Measurements from ENCODE around the gene GMCL1. TPM values are rescaled to one million over a fixed set of nuclear protein-coding genes. Genes with fewer than 3 reads are reported as not detected.

Gene GMCL1
- total and polyA plus RNA-seq, 2 of the 13 experiments (the other 11 are each of a cell fraction or from before 2014, with no cell fraction given) = 18.7 to 24.0 TPM

DNA sequence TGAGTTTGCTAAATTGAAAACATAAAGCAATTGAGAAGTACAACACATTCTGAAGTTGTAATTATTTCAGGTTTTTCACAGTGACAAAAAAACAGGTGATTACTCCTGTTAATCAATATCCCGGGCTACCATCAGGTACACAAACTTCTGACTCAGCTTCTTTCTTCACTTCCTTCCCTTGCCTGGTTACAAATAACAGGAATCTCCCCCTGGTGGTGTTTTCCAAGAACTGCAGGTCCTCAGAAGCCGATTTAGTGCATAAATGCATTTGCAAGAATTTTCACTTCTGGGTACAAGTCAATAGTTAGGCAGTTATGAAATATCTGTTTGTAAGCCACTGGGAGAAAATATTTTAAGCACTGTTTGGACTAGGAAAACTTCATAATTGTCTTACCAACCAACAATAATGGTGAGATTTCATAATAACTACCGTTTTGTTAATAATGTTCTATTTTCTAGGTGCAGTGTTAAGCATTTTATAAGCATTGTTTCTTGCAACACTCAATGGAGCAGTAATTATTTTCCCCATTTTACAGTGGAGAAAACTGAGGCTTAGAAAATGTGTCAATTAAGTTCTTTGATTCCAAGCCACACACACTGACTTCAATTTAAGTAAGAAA, 12.4 kb upstream of the GMCL1 start (continued):
- TF ChIP-seq, protein P1, sequence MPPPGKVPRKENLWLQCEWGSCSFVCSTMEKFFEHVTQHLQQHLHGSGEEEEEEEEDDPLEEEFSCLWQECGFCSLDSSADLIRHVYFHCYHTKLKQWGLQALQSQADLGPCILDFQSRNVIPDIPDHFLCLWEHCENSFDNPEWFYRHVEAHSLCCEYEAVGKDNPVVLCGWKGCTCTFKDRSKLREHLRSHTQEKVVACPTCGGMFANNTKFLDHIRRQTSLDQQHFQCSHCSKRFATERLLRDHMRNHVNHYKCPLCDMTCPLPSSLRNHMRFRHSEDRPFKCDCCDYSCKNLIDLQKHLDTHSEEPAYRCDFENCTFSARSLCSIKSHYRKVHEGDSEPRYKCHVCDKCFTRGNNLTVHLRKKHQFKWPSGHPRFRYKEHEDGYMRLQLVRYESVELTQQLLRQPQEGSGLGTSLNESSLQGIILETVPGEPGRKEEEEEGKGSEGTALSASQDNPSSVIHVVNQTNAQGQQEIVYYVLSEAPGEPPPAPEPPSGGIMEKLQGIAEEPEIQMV (CRISPR knock-in tag; IDR thresholded peaks at IDR 0.05; ENCODE audit: low read depth) = no peak
- peak; percentile 23; the same call in 1 of the 2 replicates for TF ChIP-seq ZSCAN9 (CRISPR knock-in tag; IDR thresholded peaks at IDR 0.05; ENCODE audit: borderline replicate concordance)
- TF ChIP-seq, protein P2, sequence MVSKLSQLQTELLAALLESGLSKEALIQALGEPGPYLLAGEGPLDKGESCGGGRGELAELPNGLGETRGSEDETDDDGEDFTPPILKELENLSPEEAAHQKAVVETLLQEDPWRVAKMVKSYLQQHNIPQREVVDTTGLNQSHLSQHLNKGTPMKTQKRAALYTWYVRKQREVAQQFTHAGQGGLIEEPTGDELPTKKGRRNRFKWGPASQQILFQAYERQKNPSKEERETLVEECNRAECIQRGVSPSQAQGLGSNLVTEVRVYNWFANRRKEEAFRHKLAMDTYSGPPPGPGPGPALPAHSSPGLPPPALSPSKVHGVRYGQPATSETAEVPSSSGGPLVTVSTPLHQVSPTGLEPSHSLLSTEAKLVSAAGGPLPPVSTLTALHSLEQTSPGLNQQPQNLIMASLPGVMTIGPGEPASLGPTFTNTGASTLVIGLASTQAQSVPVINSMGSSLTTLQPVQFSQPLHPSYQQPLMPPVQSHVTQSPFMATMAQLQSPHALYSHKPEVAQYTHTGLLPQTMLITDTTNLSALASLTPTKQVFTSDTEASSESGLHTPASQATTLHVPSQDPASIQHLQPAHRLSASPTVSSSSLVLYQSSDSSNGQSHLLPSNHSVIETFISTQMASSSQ (IDR thresholded peaks at IDR 0.05; ENCODE audit: low read depth) = peak; percentile 37; the same call in 1 of the 2 replicates
- TF ChIP-seq, protein P2 (CRISPR knock-in tag; IDR thresholded peaks at IDR 0.05; ENCODE audit: borderline replicate concordance) = no peak
- 0 out of 2 replicates have a peak, but pooled peaks have one; percentile 67 for TF ChIP-seq TSC22D2 (CRISPR knock-in tag; IDR thresholded peaks at IDR 0.05; ENCODE audit: borderline replicate concordance)
- no peak for TF ChIP-seq SP2 (CRISPR knock-in tag; IDR thresholded peaks at IDR 0.05)
- no peak for TF ChIP-seq HMG20A (CRISPR knock-in tag; IDR thresholded peaks at IDR 0.05; ENCODE audit: borderline replicate concordance)
- no peak for TF ChIP-seq MEIS1 (CRISPR knock-in tag; IDR thresholded peaks at IDR 0.05; ENCODE audit: borderline replicate concordance)
- peak; percentile 98 for TF ChIP-seq MAFF (IDR thresholded peaks at IDR 0.05; ENCODE audit: low read depth, low read length)
- TF ChIP-seq, protein P3, sequence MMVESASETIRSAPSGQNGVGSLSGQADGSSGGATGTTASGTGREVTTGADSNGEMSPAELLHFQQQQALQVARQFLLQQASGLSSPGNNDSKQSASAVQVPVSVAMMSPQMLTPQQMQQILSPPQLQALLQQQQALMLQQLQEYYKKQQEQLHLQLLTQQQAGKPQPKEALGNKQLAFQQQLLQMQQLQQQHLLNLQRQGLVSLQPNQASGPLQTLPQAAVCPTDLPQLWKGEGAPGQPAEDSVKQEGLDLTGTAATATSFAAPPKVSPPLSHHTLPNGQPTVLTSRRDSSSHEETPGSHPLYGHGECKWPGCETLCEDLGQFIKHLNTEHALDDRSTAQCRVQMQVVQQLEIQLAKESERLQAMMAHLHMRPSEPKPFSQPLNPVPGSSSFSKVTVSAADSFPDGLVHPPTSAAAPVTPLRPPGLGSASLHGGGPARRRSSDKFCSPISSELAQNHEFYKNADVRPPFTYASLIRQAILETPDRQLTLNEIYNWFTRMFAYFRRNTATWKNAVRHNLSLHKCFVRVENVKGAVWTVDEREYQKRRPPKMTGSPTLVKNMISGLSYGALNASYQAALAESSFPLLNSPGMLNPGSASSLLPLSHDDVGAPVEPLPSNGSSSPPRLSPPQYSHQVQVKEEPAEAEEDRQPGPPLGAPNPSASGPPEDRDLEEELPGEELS (CRISPR knock-in tag; IDR thresholded peaks at IDR 0.05) = 0 out of 2 replicates have a peak, but pooled peaks have one; percentile 28
- peak; percentile 9 for TF ChIP-seq MED8 (CRISPR knock-in tag; IDR thresholded peaks at IDR 0.05; ENCODE audit: insufficient replicate concordance)
- peak; percentile 53; the same call in 1 of the 2 replicates for TF ChIP-seq POGZ (CRISPR knock-in tag; IDR thresholded peaks at IDR 0.05)
- TF ChIP-seq GABPA (IDR thresholded peaks at IDR 0.05; ENCODE audit: low read depth, low read length) = no peak
- peak; percentile 63; the same call in 1 of the 2 replicates for TF ChIP-seq GABPA (CRISPR knock-in tag; IDR thresholded peaks at IDR 0.05; ENCODE audit: low read depth)
- peak; percentile 97 to 99 for TF ChIP-seq MAFK (conservative IDR thresholded peaks at IDR 0.05 in 1 of 2, IDR thresholded peaks at IDR 0.05 in 1 of 2; ENCODE audit: low read length in 2 of 2)
- TF ChIP-seq, protein P4, sequence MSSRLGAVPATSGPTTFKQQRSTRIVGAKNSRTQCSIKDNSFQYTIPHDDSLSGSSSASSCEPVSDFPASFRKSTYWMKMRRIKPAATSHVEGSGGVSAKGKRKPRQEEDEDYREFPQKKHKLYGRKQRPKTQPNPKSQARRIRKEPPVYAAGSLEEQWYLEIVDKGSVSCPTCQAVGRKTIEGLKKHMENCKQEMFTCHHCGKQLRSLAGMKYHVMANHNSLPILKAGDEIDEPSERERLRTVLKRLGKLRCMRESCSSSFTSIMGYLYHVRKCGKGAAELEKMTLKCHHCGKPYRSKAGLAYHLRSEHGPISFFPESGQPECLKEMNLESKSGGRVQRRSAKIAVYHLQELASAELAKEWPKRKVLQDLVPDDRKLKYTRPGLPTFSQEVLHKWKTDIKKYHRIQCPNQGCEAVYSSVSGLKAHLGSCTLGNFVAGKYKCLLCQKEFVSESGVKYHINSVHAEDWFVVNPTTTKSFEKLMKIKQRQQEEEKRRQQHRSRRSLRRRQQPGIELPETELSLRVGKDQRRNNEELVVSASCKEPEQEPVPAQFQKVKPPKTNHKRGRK (CRISPR knock-in tag; IDR thresholded peaks at IDR 0.05) = no peak
- 0 out of 2 replicates have a peak, but pooled peaks have one; percentile 55 for TF ChIP-seq RFXANK (CRISPR knock-in tag; IDR thresholded peaks at IDR 0.05)
- TF ChIP-seq, protein P5, sequence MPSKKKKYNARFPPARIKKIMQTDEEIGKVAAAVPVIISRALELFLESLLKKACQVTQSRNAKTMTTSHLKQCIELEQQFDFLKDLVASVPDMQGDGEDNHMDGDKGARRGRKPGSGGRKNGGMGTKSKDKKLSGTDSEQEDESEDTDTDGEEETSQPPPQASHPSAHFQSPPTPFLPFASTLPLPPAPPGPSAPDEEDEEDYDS (CRISPR knock-in tag; IDR thresholded peaks at IDR 0.05) = 0 out of 2 replicates have a peak, but pooled peaks have one; percentile 40
- peak; percentile 59; the same call in 1 of the 2 replicates for TF ChIP-seq NFE2L2 (IDR thresholded peaks at IDR 0.05; ENCODE audit: low read length)
- no peak for TF ChIP-seq ZNF562 (CRISPR knock-in tag; IDR thresholded peaks at IDR 0.05; ENCODE audit: borderline replicate concordance)
- peak; percentile 79; the same call in 1 of the 2 replicates for TF ChIP-seq MIXL1 (CRISPR knock-in tag; IDR thresholded peaks at IDR 0.05)
